Prostate gland (tissue), 2 donors: ENCODE measurements around the gene POLR3C.

Experiments
- POLR2A ChIP-seq: fragments of 450-650 bp; IDR thresholded peaks from one replicate; pipeline ENCODE4 v1.6.1; 2016; ENCODE audit warnings: antibody characterized with exemption, mild to moderate bottlenecking
- POLR2AphosphoS5 ChIP-seq: sonication (generic); formaldehyde crosslinking; IDR thresholded peaks from one replicate; pipeline ENCODE4 v1.6.1; 2017; ENCODE audit warnings: antibody characterized with exemption
- TF ChIP-seq, protein P1 (sequence below), 4 experiments: fragments of 200-600 bp in 2 of 4; fragments of 450-650 bp in 2 of 4; sonication (generic) in 2 of 4; IDR thresholded peaks; 1 replicate in 3 of 4; 2 replicates in 1 of 4; pipeline ENCODE4 v1.5.1; 2016 to 2019; ENCODE audit warnings: antibody characterized with exemption in 4 of 4, mild to moderate bottlenecking in 2 of 4, moderate library complexity in 2 of 4

DNA sequence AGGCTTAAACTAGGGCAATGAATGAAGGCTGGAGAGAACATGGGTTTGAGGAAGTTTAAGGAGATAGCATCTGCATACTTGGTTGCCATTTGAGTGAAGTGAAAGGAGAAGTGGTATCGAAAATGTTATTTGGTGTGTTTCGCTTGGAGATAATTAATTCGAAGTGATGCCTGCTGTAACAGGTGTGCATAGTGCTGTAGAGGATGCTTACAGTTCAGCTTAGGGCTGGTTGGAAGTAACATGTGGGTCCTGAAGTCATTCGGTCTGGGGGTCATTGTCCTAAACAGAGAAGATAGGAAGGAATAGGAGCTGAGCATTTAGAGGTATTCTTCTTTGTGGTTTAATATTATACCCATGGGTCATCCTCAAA lies 21.1 kb downstream of the POLR3C start:
- TF ChIP-seq, protein P1, sequence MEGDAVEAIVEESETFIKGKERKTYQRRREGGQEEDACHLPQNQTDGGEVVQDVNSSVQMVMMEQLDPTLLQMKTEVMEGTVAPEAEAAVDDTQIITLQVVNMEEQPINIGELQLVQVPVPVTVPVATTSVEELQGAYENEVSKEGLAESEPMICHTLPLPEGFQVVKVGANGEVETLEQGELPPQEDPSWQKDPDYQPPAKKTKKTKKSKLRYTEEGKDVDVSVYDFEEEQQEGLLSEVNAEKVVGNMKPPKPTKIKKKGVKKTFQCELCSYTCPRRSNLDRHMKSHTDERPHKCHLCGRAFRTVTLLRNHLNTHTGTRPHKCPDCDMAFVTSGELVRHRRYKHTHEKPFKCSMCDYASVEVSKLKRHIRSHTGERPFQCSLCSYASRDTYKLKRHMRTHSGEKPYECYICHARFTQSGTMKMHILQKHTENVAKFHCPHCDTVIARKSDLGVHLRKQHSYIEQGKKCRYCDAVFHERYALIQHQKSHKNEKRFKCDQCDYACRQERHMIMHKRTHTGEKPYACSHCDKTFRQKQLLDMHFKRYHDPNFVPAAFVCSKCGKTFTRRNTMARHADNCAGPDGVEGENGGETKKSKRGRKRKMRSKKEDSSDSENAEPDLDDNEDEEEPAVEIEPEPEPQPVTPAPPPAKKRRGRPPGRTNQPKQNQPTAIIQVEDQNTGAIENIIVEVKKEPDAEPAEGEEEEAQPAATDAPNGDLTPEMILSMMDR (IDR thresholded peaks at IDR 0.05), result no peak
- TF ChIP-seq POLR2A, result no peak
- TF ChIP-seq POLR2AphosphoS5, result no peak
